PC-3 (cell line): Measurements from ENCODE around the gene KIF1C. TPM values are rescaled to one million over a fixed set of nuclear protein-coding genes. Genes with fewer than 3 reads are reported as not detected.

Source experiments
- ATAC-seq: fragments of 200-7000 bp; cut with Tn5 transposase; 2 replicates; pipeline ENCODE4 v1.9.1; 2020; ENCODE audit warnings: mild to moderate bottlenecking, moderate library complexity
- BruUV-seq: library from RNA; stranded (reverse); fragments of 400-500 nt; replicated peaks from 2 replicates; lab custom pipeline; 2021; lab: Mats Ljungman, UMichigan
- CTCF ChIA-PET: fragments of 300-600 bp; sonication (Branson Sonifier 250); formaldehyde crosslinking; loops from one replicate; lab custom pipeline; 2022; ENCODE audit warnings: antibody characterized with exemption; lab: Charles Lee
- POLR2A ChIA-PET: fragments of 300-600 bp; sonication (Branson Sonifier 250); formaldehyde crosslinking; loops from one replicate; lab custom pipeline; 2022; ENCODE audit warnings: antibody characterized with exemption; ENCODE audit not compliant: unreplicated experiment; lab: Charles Lee
- DNase-seq: peaks from one replicate; pipeline ENCODE4 v3.0.0-alpha.2; 2015
- H2AFZ ChIP-seq: fragments of 300-600 bp; sonication (generic); 2 replicates; pipeline ENCODE4 v1.6.0; 2016; ENCODE audit warnings: antibody characterized with exemption, low read length
- H3F3A ChIP-seq: fragments of 300-600 bp; sonication (generic); one replicate; pipeline ENCODE4 v1.6.0; 2017; ENCODE audit warnings: antibody characterized with exemption, low read length, control low read depth, mild to moderate bottlenecking; ENCODE audit not compliant: unreplicated experiment
- H3K27ac ChIP-seq: fragments of 300-600 bp; sonication (generic); 2 replicates; pipeline ENCODE4 v1.5.1; 2016; ENCODE audit warnings: mild to moderate bottlenecking, low read length
- H3K27me3 ChIP-seq: fragments of 300-600 bp; sonication (generic); 2 replicates; pipeline ENCODE4 v1.6.1; 2016; ENCODE audit warnings: low read length, mixed read lengths
- H3K36me3 ChIP-seq: fragments of 300-600 bp; sonication (generic); 2 replicates; pipeline ENCODE4 v1.6.1; 2016; ENCODE audit warnings: low read depth, mixed run types, low read length, mixed read lengths
- H3K4me1 ChIP-seq: fragments of 300-600 bp; sonication (generic); 2 replicates; pipeline ENCODE4 v1.5.1; 2016; ENCODE audit warnings: low read length; ENCODE audit not compliant: insufficient read depth
- H3K4me2 ChIP-seq: fragments of 300-600 bp; sonication (generic); 2 replicates; pipeline ENCODE4 v1.6.0; 2016; ENCODE audit warnings: low read length
- H3K4me3 ChIP-seq: fragments of 300-600 bp; sonication (generic); 2 replicates; pipeline ENCODE4 v1.5.1; 2016; ENCODE audit warnings: mild to moderate bottlenecking, low read length, mixed read lengths
- H3K79me2 ChIP-seq: fragments of 300-600 bp; sonication (generic); 2 replicates; pipeline ENCODE4 v1.6.1; 2017; ENCODE audit warnings: low read length, mixed read lengths
- H3K9ac ChIP-seq: fragments of 300-600 bp; sonication (generic); 2 replicates; pipeline ENCODE4 v1.6.0; 2016; ENCODE audit warnings: mild to moderate bottlenecking, low read length
- H3K9me2 ChIP-seq: fragments of 300-600 bp; sonication (generic); replicated peaks from 2 replicates; pipeline ENCODE4 v1.6.1; 2016; ENCODE audit warnings: mixed run types, low read length, mixed read lengths
- H3K9me3 ChIP-seq: fragments of 300-600 bp; sonication (generic); 2 replicates; pipeline ENCODE4 v1.6.1; 2016; ENCODE audit warnings: low read length, mixed read lengths
- H4K20me1 ChIP-seq: fragments of 300-600 bp; sonication (generic); 2 replicates; pipeline ENCODE4 v1.6.1; 2016; ENCODE audit warnings: low read length, mixed read lengths
- EZH2 ChIP-seq: fragments of 300-600 bp; sonication (generic); IDR thresholded peaks from one replicate; pipeline ENCODE4 v1.6.1; 2017; ENCODE audit warnings: antibody characterized with exemption, mild to moderate bottlenecking, low read length; ENCODE audit not compliant: unreplicated experiment
- EZH2phosphoT487 ChIP-seq: fragments of 300-600 bp; sonication (generic); IDR thresholded peaks from 2 replicates; pipeline ENCODE4 v1.6.1; 2018; ENCODE audit warnings: mild to moderate bottlenecking, antibody characterized with exemption, low read length, borderline replicate concordance
- intact Hi-C: fragments of 100-400 bp; cut with micrococcal nuclease; formaldehyde crosslinking; loops from 2 replicates; pipeline ENCODE4 v1.9.0; 2023
- total RNA-seq: library from RNA; depleted of rRNA; stranded (reverse); fragments of >200 nt; gene quantifications from 2 replicates; pipeline ENCODE4 v1.2.3, GENCODE V29; 2014
- TF ChIP-seq, protein P1 (sequence below): fragments of 300-600 bp; sonication (generic); conservative IDR thresholded peaks from 2 replicates; pipeline ENCODE4 v1.5.1; 2017; ENCODE audit warnings: antibody characterized with exemption, low read depth, mild to moderate bottlenecking, low read length

Gene KIF1C
- total RNA-seq, 1 experiment from 2014 or later = 60.9 TPM

DNA sequence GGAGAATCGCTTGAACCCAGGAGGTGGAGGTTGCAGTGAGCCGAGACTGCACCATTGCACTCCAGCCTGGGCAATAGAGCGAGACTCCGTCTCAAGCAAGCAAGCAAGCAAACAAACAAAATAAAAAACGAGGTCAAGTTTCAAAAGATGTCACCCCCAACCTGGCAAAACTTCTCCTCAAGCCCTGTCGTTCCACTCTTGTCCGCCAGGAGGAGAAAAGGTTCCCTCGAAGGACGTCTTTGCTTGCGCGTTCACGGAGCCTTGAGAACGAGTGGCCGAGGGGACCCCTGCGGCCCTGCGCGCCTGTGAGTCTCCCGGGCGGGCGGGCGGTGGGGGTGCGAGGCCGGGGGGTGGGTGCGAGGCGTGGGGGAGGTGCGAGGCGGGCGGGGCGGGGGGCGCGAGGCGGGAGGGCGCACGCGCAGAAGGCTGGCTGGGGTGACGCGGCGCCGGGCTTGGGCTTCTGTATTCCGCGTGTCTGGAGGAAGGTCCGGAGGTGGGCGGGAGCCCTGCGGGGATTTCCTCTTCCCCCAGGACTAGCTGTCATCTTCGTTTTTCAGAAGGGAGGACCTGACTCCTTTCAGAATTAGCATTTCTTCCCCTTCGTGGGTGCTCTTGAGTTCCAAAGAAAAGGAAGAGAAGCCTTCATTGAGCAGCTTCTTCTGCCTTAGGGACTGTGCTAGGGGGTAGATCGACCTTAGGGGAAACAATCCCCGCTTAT lies 33.8 kb downstream of the KIF1C start:
- no peaks in the 10 kb centered on the region for H3K9me3 ChIP-seq
- no peaks in the 10 kb centered on the region for H3K79me2 ChIP-seq
- H3K4me1 ChIP-seq = 0 out of 2 replicates have a peak, but pooled peaks cover 3% of the 10 kb centered on the region
- H3F3A ChIP-seq = no peaks in the 10 kb centered on the region
- ATAC-seq (peak; percentile 74), DNase-seq (peak; percentile 78)
- H3K4me2 ChIP-seq = peak overlapping the region; percentile 82
- H4K20me1 ChIP-seq = no peaks in the 10 kb centered on the region
- H3K9ac ChIP-seq = peak overlapping the region; percentile 21; the same call in 1 of the 2 replicates
- no peak overlapping the region for H3K27ac ChIP-seq
- TF ChIP-seq EZH2phosphoT487 (no peak), EZH2 (no peak)
- TF ChIP-seq, protein P1, sequence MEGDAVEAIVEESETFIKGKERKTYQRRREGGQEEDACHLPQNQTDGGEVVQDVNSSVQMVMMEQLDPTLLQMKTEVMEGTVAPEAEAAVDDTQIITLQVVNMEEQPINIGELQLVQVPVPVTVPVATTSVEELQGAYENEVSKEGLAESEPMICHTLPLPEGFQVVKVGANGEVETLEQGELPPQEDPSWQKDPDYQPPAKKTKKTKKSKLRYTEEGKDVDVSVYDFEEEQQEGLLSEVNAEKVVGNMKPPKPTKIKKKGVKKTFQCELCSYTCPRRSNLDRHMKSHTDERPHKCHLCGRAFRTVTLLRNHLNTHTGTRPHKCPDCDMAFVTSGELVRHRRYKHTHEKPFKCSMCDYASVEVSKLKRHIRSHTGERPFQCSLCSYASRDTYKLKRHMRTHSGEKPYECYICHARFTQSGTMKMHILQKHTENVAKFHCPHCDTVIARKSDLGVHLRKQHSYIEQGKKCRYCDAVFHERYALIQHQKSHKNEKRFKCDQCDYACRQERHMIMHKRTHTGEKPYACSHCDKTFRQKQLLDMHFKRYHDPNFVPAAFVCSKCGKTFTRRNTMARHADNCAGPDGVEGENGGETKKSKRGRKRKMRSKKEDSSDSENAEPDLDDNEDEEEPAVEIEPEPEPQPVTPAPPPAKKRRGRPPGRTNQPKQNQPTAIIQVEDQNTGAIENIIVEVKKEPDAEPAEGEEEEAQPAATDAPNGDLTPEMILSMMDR = peak; percentile 48
- H2AFZ ChIP-seq = peak overlapping the region; percentile 83
- POLR2A ChIA-PET = no interaction called here
- no TSS peak for BruUV-seq
- CTCF ChIA-PET = no interaction called here
- H3K9me2 ChIP-seq = no peaks in the 10 kb centered on the region
- intact Hi-C loops = loop anchor here (1.0 kb wide), 1 partner anchor 31 kb away; no protein-coding TSS in a partner anchor
- H3K27me3 ChIP-seq = no peaks in the 10 kb centered on the region
- peak overlapping the region; percentile 58 for H3K4me3 ChIP-seq
- H3K36me3 ChIP-seq = no peaks in the 10 kb centered on the region

DNA sequence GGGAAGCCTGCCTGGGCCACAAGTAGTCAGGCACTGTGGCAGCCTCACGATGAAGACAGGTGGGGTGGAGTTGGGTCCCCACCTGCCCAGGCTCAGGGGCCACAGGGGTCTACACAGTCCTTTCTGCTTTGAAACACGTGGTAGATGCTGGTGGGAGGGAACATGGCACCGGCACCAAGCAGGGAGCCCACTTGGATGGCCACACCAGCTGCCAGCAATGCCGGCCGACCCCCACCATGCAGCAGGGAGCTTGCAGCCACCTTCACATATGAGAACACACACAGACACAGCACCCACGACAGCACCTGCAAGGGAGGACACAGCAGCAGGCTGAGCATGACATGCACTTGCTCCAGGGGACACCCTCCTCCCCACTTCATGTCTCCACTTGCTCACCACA lies 35.1 kb downstream of the KIF1C start:
- Histone ChIP-seq H3K36me3 (no peaks in the 10 kb centered on the region), H3K27me3 (no peaks in the 10 kb centered on the region), H3K4me3 (no peak overlapping the region), H3F3A (no peaks in the 10 kb centered on the region), H4K20me1 (no peaks in the 10 kb centered on the region), H3K79me2 (no peaks in the 10 kb centered on the region), H3K27ac (no peak overlapping the region), H3K9me2 (no peaks in the 10 kb centered on the region), H3K4me1 (0 out of 2 replicates have a peak, but pooled peaks cover 3% of the 10 kb centered on the region), H3K9me3 (no peaks in the 10 kb centered on the region), H3K9ac (no peak overlapping the region), H2AFZ (no peak overlapping the region), H3K4me2 (no peak overlapping the region)
- intact Hi-C loops = no loop called here
- TF ChIP-seq EZH2phosphoT487 (no peak), EZH2 (no peak)
- TF ChIP-seq, protein P1 = no peak
- ChIA-PET CTCF (no interaction called here), POLR2A (no interaction called here)
- DNase-seq (no peak), ATAC-seq (no peak)
- BruUV-seq = no TSS peak

DNA sequence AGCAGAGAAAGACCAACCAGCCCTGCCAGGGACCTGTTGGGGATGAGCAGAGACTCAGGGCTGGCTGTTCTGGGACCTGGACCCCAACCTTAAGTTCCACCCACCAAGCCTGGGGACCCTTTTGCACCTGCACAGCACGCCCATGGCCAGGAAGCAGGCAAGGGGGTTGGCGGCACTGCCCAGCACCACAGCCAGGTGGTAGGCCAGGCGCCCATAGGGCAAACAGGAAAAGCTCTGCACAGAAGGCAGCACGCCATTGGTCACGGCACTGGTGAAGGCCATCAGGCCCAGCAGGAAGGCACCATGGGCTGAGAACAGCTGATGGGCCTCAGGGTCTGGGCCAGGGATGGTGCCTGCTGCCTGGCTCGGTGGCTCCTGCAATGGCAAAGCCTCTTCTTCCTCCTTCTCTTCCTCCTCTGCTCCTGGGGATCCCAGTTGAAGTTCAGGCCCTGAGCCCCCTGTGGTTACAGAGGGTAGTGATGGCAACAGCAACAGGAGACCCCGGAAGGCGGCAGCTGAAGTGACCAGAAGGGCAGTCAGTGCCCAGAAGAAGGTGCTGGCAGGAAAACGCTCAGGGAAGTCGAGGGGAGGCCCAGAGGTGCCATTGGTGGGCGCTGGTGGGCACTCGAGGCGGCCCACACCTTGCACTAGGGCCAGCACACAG lies 35.7 kb downstream of the KIF1C start:
- H3K9me3 ChIP-seq = no peaks in the 10 kb centered on the region
- H3F3A ChIP-seq = no peaks in the 10 kb centered on the region
- TF ChIP-seq, protein P1 = no peak
- TF ChIP-seq EZH2 (no peak), EZH2phosphoT487 (no peak)
- no peaks in the 10 kb centered on the region for H3K27me3 ChIP-seq
- no peak overlapping the region for H3K4me3 ChIP-seq
- H3K4me1 ChIP-seq = 0 out of 2 replicates have a peak, but pooled peaks cover 3% of the 10 kb centered on the region
- ChIA-PET CTCF (no interaction called here), POLR2A (no interaction called here)
- no peak overlapping the region for H3K27ac ChIP-seq
- no TSS peak for BruUV-seq
- no peaks in the 10 kb centered on the region for H3K9me2 ChIP-seq
- H3K9ac ChIP-seq = no peak overlapping the region
- intact Hi-C loops = no loop called here
- no peaks in the 10 kb centered on the region for H3K79me2 ChIP-seq
- no peak overlapping the region for H3K4me2 ChIP-seq
- no peaks in the 10 kb centered on the region for H4K20me1 ChIP-seq
- no peak overlapping the region for H2AFZ ChIP-seq
- H3K36me3 ChIP-seq = no peaks in the 10 kb centered on the region
- DNase-seq (no peak), ATAC-seq (no peak)
